Measurements from ENCODE around the gene TPSD1.

TPSD1 gene

DNA sequence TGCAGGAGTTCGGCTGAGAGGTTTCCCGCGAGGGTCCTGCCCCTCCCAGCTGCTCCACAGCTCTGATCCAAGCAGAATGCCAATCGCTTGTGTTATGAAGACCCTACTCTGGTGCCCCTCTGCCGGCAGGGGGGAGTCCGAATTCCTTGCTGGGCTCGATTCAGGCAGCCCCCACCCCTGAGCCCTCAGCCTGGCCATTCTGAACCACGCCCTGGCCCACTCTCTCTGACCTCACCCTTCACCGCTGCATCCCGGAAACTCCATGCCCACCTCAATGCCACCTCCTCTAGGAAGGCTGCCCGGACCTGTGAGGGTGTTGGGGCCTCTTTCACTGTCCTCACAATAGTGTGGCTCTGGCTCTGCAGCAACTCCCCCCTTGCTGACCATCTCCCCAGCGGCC, 45.7 kb downstream of the TPSD1 start:
- DNase-seq = no peak

DNA sequence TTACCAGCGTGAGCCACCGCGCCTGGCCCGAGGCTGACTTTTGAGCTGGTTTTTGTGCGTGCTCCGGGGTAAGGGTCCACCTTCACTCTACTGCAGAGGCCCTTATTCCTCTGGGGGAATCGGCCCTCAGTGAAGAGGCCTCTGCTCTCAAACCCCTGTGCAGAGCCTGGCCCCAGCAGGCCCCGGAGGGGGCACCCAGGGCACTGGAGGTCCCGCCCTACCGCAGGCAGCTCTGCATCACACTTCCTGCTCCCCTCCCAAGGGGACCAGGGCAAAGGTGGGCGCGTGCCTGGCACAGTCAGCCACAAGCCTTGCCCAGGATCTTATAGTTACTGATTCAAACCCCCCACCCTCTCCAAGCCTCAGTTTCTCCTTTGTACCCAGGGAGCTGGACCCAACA, 50.0 kb downstream of the TPSD1 start:
- no peak for DNase-seq

- no peak for DNase-seq
Observed at GRCh38 chr16:1306334-1306733, 50.5 kb downstream of the TPSD1 start.

DNA sequence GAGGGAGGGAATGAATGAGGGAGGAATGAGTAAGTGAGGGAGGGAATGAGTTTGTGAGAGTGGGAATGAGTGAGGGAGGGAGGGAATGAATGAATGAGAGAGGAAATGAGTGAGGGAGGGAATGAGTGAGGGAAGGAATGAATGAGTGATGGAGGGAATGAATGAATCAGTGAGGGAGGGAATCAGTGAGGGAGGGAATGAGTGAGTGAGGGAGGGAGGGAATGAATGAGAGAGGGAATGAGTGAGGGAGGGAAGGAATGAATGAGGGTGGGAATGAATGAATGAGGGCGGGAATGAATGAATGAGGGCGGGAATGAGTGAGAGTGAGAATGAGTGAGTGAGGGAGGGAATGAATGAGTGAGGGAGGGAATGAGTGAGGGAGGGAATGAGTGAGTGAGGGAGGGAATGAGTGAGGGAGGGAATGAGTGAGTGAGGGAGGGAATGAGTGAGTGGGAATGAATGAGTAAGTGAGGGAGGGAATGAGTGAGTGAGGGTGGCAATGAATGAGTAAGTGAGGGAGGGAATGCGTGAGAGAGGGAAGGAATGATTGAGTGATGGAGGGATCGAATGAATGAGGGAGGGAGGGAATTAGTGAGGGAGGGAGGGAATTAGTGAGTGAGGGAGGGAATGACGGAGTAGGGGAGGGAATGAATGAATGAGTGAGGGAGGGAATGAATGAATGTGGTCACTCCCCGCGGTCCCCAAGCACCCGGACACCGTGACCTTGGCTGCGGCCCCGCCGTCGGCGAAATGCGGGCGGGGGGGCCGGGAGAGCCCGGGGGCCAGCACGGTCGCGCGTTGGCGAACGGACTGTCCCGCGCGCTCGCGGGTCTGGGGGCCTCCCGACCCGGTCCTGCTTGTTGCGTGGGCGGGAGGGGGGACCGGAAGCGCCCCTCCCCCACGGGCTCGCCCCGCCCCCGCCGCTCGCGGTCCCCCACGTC, 52.4 kb downstream of the TPSD1 start:
- no peak for DNase-seq

All from DMS 273 treated with DMSO at 0.1 percent for 48 hours (cell line).